ENCODE results near the gene PIH1D1.
"Not testable (repeated sequence)": the region's sequence is repeated elsewhere in the genome, so short reads cannot be mapped to it uniquely, and the experiment has no call there.

PIH1D1 gene

DNA sequence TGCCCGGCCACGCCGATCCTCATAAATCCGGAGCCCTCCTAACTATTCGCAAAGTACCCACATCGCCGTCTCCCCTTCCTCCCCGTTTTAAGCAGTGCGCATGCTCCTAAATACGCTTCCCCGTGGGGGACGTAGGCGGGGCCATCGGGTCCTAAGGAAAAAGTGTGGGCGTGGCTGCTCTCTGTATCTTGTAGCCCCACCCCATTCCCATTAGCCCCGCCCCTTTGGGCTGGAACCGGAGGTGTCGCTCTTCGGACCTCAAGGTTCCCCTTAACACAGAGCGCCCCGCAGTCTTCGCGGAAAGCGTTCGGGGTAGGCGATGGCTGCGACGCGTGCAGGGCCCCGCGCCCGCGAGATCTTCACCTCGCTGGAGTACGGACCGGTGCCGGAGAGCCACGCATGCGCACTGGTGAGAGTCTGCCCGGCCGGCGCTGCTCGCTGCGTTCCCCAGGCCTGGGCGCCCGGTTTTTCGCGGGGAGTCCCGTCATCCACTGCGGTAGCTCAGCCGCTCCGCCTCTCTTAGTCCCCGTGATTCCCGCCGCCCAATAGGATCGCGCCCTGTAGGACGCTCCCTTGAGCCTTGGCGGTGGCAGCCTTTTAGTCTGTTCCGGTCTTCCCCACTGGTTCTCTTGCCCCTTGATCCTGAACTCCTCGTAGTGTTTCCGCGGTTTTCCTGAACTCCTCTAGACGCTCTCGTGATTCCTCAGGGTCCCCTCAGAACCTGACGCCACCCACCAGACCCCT lies 1.6 kb upstream of the PIH1D1 start, which contains the start of gene ALDH16A1:
Gene ALDH16A1, plus strand, starts transcription at position 213 of the 744 bp plus-strand sequence. Its CDS starts 107 bp downstream, at position 320.
- DNase-seq: peak; percentile 100

DNA sequence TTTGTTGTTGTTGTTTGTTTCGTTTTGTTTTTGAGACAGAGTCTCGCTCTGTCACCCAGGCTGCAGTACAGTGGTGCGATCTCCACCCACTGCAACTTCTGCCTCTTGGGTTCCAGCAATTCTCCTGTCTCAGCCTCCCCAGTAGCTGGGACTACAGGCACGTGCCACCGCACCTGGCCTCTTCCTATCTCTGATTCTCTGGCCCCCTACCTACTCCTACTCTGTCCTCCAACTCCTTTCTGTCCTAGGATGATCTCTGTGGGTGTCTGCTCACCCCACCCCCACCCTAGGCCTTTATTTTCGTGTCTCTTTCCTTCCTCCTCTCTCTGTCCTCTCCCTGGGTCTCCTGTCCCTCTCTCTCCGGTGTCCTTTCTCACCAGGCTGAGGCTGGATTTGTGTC lies 1.2 kb downstream of the PIH1D1 start:
- DNase-seq: no peak

DNA sequence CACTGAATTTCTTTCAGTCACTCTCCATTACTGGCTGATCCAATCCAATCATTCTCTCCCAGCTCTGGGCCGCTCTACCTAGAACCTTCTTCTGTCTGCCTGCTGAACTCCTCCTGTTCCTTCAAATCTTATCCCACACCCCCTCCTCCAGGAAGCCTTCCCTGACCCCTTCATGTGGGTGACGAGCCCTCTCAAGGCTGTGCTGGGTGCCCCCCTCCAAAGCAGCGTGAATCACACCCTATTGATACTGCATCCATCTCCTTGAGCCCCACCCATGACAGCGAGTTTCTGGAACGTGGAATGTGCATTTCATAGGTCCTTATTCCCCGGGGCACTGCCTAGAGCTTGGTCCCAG lies 3.2 kb downstream of the PIH1D1 start:
- no peak for DNase-seq

DNA sequence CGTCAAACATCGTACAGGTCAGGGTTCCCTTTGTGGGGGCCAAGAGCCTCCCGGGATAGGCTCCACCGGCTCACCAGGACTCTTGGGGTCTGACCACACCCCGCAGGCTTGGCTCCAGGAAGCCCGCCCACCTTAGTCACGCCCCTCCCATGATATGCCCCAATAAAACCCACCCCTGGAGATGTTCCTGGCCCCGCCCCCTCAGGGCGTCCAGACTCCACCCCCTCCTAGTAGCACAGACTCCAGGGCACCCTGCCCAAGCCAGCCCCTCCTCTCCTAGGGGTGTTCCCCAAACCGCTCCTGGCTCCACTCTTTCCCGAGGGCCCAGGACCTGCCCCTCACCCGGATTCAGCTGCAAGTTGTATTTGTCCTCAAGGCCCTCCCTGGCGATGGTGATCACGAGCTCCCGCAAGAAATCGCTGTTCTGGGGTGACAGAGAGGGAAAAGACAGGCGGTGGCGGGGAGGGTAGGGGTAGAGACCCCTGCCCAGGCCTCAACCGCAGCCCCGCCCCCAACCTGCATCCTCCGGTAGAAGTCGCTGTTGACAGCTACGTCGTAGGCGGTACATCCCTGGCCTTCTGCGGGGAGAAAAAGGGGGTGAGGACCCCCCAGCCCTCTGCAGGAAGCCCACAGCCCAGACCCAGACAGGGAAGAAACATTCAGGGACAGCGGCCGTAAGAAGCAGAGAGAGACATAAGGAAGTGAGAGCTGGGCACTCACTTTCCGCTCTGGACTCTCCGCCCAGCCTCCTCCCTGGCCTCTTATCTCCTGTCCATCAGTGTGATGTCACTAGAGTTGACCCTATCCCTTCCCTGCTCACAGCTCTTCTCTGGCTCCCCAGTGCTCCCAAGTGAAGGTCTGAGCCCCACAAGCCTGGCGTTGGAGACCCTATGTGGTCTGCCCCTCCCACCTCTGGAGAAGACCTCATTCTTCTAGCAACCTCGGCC lies 3.9 kb downstream of the PIH1D1 start:
- no peak for DNase-seq

DNA sequence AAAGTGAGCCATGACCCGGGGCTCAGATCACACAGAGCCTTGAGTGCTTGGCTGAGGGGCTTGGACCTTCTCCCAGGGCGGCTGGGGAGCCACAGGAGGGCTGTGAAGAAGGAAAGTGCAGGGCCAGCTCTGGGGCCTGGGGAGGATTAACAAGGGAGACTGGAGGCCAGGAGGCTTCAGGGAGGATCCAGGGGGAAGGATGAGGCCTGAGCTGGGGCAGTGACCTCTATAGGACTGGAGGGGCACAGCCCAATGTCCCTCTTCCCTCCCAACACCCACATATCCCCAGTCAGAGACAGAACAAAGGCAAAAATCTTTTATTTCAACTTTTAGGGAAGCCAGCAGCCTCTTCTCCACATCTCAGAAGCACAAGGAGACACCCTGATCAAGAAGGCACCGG lies 5.6 kb downstream of the PIH1D1 start:
- DNase-seq: no peak

DNA sequence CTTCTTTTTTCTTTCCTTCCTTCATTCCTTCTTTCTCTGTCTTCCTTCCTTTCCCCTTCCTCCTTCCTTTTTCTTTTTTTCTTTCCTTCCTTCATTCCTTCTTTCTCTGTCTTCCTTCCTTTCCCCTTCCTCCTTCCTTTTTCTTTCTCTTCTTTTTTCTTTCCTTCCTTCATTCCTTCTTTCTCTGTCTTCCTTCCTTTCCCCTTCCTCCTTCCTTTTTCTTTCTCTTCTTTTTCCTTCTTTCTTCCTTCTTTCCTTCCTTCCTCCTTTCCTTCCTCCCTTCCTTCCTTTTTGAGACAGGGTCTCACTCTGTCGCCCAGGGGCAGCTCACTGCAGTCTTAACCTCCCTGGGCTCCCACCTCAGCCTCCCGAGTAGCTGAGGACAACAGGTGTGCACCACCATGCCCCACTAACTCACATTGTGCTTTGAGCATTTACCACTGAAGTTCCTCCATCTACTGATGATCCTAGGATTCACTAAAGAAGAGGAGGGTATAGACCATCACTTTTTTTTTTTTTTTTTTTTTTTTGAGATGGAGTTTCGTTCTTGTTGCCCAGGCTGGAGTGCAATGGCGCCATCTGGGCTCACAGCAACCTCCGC lies 7.4 kb downstream of the PIH1D1 start:
- not testable (repeated sequence) for DNase-seq

DNA sequence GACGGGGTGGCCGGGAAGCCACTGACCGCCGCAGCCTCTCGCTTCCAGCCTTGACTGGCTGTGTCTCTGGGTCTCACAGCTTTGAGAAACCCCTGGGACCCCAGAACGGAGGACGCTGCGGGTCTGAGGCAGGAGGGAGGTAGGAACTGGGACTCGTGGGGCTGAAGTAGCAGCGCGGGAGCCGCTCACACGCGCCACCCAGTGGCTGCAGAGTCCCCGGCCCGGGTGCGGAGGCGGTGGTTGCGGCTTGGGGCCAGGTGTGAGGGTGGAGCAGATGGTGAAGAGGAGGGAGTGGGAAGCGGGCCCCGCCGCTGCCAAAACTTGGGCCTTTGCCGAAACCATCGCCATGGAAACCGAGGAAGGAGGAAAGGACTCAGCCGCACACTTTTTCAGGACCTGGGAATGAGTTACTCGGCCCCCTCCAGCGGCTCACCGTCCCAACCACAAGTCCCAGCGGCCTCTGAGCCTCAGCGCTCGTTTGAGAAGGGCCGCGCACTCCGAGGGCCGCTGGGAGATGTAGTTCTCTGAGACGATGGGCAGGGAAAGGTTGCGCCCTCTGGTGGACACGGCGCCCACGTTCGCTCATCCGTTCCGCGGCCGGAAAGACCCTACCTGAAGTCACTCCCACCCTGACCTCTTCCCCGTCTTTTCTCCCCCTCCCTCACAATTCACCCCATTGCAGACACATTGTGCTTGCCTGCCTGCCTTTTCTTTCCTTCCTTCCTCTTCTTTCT lies 8.1 kb downstream of the PIH1D1 start:
- peak; percentile 90 for DNase-seq

DNA sequence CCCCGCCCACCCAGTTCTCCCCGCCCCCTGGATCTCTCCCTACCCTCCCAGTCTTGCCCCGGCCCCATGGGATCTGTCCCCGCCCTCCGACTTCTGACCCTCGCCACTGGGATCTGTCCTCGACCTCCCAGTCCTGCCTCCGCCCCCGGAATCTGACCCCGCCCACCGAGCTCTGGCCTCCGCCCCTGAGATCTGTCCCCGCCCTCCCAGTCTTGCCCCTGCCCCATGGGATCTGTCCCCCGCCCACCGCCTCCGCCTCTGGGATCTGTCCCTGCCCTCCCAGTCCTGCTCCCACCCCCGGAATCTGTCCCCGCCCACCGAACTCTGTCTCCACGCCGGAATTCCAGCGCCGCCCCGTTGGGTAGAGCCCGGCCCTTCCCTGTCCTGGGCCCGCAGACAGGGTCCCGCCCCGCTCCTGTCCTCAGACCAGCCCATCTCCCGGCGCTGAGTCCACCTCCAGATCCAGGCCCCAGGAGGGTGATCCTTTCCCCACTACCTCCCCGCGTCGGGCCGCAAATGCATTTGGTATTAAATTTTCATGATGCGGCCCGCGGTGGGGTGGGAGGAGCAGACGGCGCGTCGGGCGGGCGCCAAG lies 8.7 kb downstream of the PIH1D1 start:
- DNase-seq: no peak

DNA sequence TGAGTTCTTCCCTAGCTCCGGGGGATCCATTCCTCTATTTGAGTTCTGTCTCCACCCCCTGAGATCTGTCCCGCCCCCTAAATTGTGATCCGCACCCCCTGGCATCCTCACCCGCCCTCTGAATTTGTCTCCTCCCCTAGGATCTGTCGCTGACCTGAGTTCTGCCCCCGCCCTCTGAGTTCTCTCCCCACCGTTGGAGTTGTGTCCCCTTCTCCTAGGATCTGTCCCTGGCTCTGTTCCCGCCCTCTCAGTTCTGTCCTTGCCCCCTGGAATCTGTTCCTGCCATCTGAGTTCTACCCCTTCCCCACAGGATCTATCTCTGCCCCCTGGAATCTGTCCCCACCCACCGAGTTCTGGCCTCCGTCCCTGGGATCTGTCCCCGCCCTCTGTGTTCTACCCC lies 9.3 kb downstream of the PIH1D1 start:
- DNase-seq: no peak

DNA sequence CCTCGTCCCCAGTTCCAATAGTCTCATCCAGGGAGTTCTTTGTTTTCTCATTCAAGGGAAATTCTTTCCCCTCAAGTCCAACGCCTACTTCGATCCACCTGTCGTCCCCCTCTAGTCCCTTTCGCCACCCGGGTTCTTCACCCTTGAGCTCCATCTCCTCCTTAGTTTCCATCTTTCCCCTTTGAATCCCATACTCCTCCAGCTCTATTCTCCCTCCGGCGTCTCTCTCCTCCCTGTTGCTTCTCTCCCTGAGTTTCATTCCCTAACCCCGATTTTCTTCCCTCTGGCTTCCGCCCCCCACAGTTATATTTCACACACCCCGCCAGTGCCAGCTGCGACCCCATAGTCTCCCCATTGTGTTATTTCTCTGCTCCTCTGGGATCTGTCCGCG lies 9.7 kb downstream of the PIH1D1 start:
- DNase-seq: no peak

DNA sequence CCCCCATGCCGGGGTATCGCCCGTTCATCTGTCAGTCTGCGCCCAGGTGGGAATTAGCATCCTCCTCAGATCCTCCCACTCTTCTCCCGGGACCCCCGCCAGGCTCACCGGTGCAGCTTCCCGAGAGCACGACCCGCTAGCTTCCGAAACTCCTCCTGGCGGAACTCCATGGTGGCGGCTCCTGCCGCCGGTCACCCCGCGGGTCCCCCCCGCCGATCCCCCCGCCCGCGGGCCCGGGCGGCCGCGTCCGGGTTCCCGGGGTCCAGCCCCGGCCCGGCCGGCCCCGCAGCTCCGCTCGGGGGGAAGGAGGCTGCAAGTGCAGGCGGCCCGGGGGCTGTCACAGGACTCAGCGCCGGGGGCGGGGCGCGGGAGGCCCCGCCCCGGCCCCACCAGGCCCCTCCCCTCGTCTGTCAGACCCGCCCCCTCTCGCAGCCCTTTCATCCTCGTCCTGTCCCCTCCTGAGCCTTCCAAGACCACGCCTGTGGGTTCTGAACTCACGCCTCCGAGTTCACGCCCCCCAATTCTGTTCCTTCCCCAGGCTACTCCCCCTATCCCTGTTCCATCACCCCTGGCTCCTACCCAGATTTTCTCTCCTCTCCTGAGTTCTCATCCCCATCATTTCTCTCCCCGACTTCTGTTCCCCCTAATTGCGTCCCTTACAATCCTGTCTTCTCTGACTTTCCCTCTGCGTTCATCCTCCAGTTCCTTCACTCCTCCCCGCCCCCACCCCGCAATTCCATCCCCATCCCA lies 10.2 kb downstream of the PIH1D1 start, which contains the start of gene SLC17A7:
Gene SLC17A7, minus strand, starts transcription at position 318 of the 750 bp plus-strand sequence. Its CDS starts 148 bp downstream, at position 170.
- no peak for DNase-seq

DNA sequence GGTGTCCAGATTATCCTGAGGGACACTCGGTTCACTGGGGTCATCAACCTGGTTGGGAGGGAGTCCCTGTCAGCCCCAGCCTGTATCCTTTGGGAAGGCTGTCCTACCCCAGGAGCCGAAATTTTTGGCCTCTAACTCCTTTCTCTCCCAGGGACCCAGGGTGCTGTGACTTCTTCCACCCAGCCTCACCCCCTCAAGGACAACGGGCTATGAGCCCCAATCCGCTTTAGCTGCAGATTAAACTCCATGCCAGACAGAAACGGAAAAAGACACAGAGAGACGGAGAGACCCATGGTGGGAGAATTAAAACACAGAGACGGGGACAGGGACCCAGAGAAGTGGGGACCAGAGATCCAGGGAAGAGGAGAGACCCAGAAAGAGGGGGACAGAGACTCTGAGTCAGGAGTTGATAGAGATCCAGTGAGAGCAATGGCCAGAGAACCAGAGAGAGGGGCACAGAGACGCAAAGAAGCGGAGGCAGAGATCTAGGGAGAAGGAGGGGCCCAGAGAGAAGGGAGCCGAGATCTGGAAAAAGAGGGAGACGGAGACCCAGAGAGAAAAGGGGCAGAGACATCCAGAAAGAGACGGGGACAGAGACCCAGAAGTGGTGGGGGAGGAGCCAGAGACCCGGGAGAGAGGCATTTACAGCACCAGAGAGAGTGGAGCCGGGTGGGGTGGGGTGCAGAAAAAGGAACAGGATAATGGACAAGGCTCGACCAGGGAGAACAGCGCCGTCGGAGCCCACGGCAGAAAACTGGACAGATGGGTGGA lies 11.0 kb downstream of the PIH1D1 start:
- no peak for DNase-seq

DNA sequence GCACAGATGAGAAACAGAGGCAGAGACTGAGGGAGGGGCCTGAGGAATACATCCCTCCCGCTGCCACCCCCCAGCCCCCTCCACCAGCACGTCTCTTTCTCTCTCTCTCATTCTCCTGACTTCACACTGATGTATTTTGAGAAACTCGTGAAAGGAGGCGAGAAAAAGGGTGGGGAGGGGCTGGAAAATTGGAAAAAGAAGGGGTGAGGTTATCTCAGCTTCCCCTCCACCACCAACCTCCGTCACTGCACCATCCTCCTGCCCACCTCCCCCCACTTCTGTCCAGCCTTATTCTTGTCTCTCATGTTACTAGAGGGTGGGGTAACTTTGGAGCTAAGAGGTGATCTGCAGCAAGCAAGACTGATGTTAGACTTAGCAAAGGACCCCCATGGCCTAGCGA lies 11.8 kb downstream of the PIH1D1 start:
- no peak for DNase-seq

DNA sequence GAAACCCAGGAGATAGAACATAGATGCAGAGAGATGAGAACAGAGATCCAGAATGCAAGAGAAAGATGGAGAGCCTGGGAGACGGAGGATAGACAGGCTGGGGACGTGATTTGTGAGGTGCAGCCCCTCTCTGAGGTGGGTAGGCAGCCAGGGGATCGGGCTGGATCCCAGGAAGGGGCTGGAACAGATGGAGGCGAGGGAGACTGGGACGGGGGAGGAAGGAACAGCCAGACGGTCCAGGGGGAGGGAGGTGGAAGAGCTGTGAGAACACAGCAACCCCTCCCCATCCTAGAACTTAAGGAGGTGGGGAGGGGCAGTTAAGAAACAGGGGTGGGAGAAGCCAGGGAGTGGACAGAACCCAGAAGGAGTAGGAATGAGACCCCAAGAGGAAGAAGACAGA lies 13.4 kb downstream of the PIH1D1 start:
- no peak for DNase-seq

DNA sequence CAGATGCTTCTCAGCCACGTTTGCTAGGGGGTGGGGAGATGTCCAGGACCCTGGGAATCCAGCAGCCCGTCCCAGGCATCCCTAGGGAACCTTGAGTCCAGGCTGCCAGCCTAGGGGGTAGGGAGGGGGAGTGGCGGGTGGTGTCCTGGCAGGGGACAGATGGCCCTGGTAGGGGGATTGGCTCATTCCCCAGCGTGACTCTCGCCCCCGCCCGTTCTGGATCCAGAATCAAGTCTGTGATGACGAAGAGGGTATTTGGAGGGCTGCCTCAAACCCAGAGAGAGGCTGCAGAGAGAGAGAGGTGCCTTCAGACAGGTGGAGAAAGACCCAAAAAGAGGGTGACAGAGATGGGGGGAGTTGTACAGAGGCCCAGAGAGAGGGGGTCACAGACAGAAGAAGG lies 14.4 kb downstream of the PIH1D1 start:
- DNase-seq: no peak

DNA sequence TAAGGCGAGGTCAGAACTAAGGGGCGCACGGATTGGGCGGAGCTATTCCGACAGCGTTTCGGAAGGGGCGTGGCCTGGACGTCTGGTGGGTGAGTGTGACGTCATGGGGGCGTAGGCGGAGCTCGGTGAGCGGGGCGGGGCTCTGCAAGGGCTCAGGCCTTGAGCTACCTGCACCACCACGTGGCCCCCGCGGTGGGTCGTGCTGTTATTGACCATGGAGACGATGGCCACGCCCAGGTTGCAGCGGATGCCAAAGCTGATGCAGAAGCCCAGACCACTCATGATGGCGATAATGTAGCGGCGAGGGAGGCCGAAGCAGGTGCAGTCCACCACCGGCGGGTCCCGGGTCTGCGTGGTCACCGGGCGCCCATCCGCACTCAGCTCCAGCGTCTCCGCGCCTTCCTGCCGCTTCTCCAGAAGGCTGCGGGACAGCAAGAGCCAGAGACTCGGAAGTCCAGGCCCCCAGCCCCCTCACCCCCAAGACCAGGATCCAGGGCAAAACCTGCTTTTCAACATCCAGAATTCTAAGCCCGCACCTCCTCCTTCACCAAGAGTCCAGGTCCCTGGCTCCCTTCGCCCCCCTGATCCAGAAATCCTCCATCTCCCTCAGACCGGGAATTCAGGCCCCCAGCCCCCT lies 15.1 kb downstream of the PIH1D1 start:
- DNase-seq: no peak

DNA sequence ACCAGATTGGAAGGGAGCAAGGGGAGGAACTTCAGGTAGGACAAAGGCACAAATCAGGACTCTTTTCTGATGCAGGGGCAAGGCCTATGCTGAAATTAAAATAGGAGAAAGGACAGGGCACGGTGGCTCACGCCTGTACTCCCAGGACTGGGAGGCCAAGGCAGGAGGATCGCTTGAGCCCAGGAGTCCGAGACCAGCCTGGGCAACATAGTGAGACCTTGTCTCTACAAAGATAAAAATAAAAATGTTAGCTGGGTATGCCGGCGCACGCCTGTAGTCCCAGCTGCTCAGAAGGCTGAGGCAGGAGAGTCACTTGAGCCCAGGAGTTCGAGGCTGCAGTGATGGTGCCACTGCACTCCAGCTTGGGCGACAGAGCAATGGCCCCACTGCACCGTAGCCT lies 15.9 kb downstream of the PIH1D1 start:
- DNase-seq: no peak

DNA sequence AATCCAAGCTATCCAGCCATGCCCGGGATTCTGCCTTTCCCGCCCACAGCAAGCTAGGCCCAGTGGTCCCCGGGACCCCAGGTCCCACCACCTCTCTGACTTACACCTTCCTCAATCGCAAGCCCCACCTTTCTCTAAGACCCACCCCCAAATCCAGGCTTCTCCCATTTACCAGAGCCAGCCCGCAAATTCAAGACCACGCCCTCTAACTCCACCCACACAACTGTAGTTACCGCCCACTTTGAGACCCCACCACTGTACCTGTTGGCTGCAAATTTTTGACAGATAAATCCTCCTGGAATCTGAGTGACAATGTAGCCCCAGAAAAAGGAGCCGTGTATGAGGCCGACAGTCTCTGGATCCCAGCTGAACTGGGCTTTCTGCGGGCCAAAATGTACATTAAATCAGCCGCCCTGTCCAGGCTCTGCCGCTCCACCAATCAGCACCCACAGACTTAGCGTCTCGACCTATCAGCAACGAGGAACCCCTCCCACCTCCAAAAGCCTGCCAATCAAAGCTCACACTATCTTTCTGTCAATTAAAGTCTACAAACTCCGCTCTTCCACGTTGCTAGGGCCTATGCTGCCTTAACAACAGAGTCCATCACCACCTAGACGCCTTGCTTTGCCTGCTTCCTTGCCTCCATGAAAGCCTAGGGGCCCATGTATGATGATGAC lies 16.6 kb downstream of the PIH1D1 start:
- DNase-seq: no peak

DNA sequence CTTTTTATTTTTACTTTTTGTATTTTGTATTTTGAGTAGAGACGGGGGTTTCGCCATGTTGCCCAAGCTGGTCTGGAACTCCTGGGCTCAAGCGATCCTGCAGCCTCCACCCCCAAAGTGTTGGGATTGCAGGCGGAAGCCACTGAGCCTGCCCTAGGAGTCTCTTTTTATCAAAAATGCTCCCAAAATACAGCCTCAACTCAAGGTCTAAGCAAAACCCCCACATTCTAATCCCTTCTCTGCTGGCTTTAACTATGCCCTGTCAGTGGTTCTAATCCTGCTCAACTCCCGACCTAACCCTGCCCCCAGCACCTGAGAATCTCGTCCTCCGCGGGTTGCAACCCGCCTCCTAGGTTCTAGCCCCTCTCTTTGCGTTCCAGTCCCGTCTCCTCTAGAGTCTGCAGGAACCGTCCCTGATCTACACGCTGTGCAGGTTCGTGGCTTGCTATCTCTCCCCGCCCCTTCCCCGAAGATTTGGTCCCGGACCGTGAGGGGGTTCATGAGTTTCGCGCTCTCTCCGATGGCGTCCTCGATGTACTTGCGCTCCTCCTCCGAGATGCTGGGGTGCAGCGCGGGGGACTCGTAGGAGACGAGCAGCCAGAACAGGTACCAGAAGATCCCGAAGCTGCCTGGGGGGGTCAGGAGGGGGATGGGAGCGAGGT lies 18.2 kb downstream of the PIH1D1 start:
- no peak for DNase-seq
